Measurements from ENCODE around the gene KARS1.

- TF ChIP-seq, protein P1, sequence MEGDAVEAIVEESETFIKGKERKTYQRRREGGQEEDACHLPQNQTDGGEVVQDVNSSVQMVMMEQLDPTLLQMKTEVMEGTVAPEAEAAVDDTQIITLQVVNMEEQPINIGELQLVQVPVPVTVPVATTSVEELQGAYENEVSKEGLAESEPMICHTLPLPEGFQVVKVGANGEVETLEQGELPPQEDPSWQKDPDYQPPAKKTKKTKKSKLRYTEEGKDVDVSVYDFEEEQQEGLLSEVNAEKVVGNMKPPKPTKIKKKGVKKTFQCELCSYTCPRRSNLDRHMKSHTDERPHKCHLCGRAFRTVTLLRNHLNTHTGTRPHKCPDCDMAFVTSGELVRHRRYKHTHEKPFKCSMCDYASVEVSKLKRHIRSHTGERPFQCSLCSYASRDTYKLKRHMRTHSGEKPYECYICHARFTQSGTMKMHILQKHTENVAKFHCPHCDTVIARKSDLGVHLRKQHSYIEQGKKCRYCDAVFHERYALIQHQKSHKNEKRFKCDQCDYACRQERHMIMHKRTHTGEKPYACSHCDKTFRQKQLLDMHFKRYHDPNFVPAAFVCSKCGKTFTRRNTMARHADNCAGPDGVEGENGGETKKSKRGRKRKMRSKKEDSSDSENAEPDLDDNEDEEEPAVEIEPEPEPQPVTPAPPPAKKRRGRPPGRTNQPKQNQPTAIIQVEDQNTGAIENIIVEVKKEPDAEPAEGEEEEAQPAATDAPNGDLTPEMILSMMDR (IDR thresholded peaks at IDR 0.05) = no peak
- no peak for TF ChIP-seq POLR2A (IDR thresholded peaks at IDR 0.05)
Measured at GRCh38 chr16:75615619-75616018, 31.8 kb downstream of the KARS1 start.
